ENCODE data around the gene EFS. TPM values are rescaled to one million over a fixed set of nuclear protein-coding genes. Genes with fewer than 3 reads are reported as not detected.
"Not testable (repeated sequence)": the region's sequence is repeated elsewhere in the genome, so short reads cannot be mapped to it uniquely, and the experiment has no call there.

EFS gene
- total RNA-seq, 2 experiments from 2014 or later: not detected

GRCh38 chr14:23405096-23405495, 40.1 kb upstream of the EFS start:
- intact Hi-C loops (cut with micrococcal nuclease): no loop called here
- no peak for DNase-seq
- CTCF ChIA-PET: no interaction called here
- no peak overlapping the region for H3K27ac Mint-ChIP-seq
- H3K4me3 Mint-ChIP-seq: no peak overlapping the region
- no peaks in the 10 kb centered on the region for H3K9me3 Mint-ChIP-seq
- H3K27me3 Mint-ChIP-seq (ENCODE audit: low read depth): no peaks in the 10 kb centered on the region
- H3K36me3 Mint-ChIP-seq (ENCODE audit: low read depth): no peaks in the 10 kb centered on the region
- no peaks in the 10 kb centered on the region for H3K4me1 Mint-ChIP-seq (ENCODE audit: low read depth)

- H3K4me1 Mint-ChIP-seq (ENCODE audit: low read depth): no peaks in the 10 kb centered on the region
- no peak for DNase-seq
- H3K36me3 Mint-ChIP-seq (ENCODE audit: low read depth): no peaks in the 10 kb centered on the region
- no peaks in the 10 kb centered on the region for H3K9me3 Mint-ChIP-seq
- H3K27me3 Mint-ChIP-seq (ENCODE audit: low read depth): no peaks in the 10 kb centered on the region
- intact Hi-C loops (cut with micrococcal nuclease): no loop called here
- no peak overlapping the region for H3K4me3 Mint-ChIP-seq
- CTCF ChIA-PET: no interaction called here
- H3K27ac Mint-ChIP-seq: no peak overlapping the region
Observed at GRCh38 chr14:23404331-23404900, 39.4 kb upstream of the EFS start.

GRCh38 chr14:23403908-23404307, 38.9 kb upstream of the EFS start:
- no peaks in the 10 kb centered on the region for H3K4me1 Mint-ChIP-seq (ENCODE audit: low read depth)
- intact Hi-C loops (cut with micrococcal nuclease): no loop called here
- CTCF ChIA-PET: no interaction called here

GRCh38 chr14:23403139-23403438, 38.1 kb upstream of the EFS start:
- CTCF ChIA-PET: no interaction called here
- Mint-ChIP-seq H3K27me3 (ENCODE audit: low read depth) (peaks cover 2% of the 10 kb centered on the region), H3K4me1 (ENCODE audit: low read depth) (no peaks in the 10 kb centered on the region), H3K27ac (no peak overlapping the region), H3K36me3 (ENCODE audit: low read depth) (no peaks in the 10 kb centered on the region), H3K4me3 (no peak overlapping the region), H3K9me3 (no peaks in the 10 kb centered on the region)
- intact Hi-C loops (cut with micrococcal nuclease): no loop called here
- no peak for DNase-seq

More at GRCh38 chr14:23403908-23404307, 38.9 kb upstream of the EFS start:
- H3K4me3 Mint-ChIP-seq: no peak overlapping the region
- no peak overlapping the region for H3K27ac Mint-ChIP-seq
- H3K27me3 Mint-ChIP-seq (ENCODE audit: low read depth): no peaks in the 10 kb centered on the region
- H3K36me3 Mint-ChIP-seq (ENCODE audit: low read depth): no peaks in the 10 kb centered on the region
- no peaks in the 10 kb centered on the region for H3K9me3 Mint-ChIP-seq
- DNase-seq: no peak

- no peak for DNase-seq
- Mint-ChIP-seq H3K27me3 (ENCODE audit: low read depth) (peaks cover 2% of the 10 kb centered on the region), H3K4me3 (no peak overlapping the region), H3K9me3 (no peaks in the 10 kb centered on the region), H3K27ac (no peak overlapping the region), H3K36me3 (ENCODE audit: low read depth) (no peaks in the 10 kb centered on the region), H3K4me1 (ENCODE audit: low read depth) (no peaks in the 10 kb centered on the region)
- intact Hi-C loops (cut with micrococcal nuclease): no loop called here
- CTCF ChIA-PET: no interaction called here
Observed at GRCh38 chr14:23402296-23403138, 37.5 kb upstream of the EFS start.

- Mint-ChIP-seq H3K4me1 (ENCODE audit: low read depth) (no peaks in the 10 kb centered on the region), H3K9me3 (no peaks in the 10 kb centered on the region), H3K27me3 (ENCODE audit: low read depth) (peaks cover 2% of the 10 kb centered on the region), H3K27ac (no peak overlapping the region), H3K4me3 (no peak overlapping the region), H3K36me3 (ENCODE audit: low read depth) (no peaks in the 10 kb centered on the region)
- no peak for DNase-seq
- CTCF ChIA-PET: no interaction called here
- intact Hi-C loops (cut with micrococcal nuclease): no loop called here
Observed at GRCh38 chr14:23401291-23401690, 36.3 kb upstream of the EFS start.

- H3K27ac Mint-ChIP-seq; intact Hi-C loops (cut with micrococcal nuclease); H3K4me3 Mint-ChIP-seq; DNase-seq; H3K27me3 Mint-ChIP-seq (ENCODE audit: low read depth); H3K9me3 Mint-ChIP-seq; H3K36me3 Mint-ChIP-seq (ENCODE audit: low read depth); H3K4me1 Mint-ChIP-seq (ENCODE audit: low read depth): not testable (repeated sequence)
- CTCF ChIA-PET: interaction anchor here (0.6 kb wide), 1 partner anchor 236 kb away, joined by 3 read pairs; the partner anchor contains the start of gene DHRS2
Observed at GRCh38 chr14:23400496-23401149, 35.7 kb upstream of the EFS start.

- Mint-ChIP-seq H3K4me1 (ENCODE audit: low read depth) (no peaks in the 10 kb centered on the region), H3K4me3 (no peak overlapping the region), H3K27me3 (ENCODE audit: low read depth) (peaks cover 2% of the 10 kb centered on the region), H3K9me3 (no peaks in the 10 kb centered on the region), H3K36me3 (ENCODE audit: low read depth) (no peaks in the 10 kb centered on the region), H3K27ac (no peak overlapping the region)
- intact Hi-C loops (cut with micrococcal nuclease): no loop called here
- CTCF ChIA-PET: no interaction called here
- DNase-seq: no peak
Observed at GRCh38 chr14:23399591-23399990, 34.6 kb upstream of the EFS start.

GRCh38 chr14:23399136-23399535, 34.2 kb upstream of the EFS start:
- Mint-ChIP-seq H3K27me3 (ENCODE audit: low read depth) (peaks cover 2% of the 10 kb centered on the region), H3K4me3 (no peak overlapping the region), H3K9me3 (no peaks in the 10 kb centered on the region), H3K36me3 (ENCODE audit: low read depth) (no peaks in the 10 kb centered on the region), H3K4me1 (ENCODE audit: low read depth) (no peaks in the 10 kb centered on the region), H3K27ac (no peak overlapping the region)
- no peak for DNase-seq
- intact Hi-C loops (cut with micrococcal nuclease): no loop called here
- CTCF ChIA-PET: no interaction called here

GRCh38 chr14:23398348-23398747, 33.4 kb upstream of the EFS start:
- H3K27ac Mint-ChIP-seq: no peak overlapping the region
- CTCF ChIA-PET: no interaction called here
- no peak overlapping the region for H3K4me3 Mint-ChIP-seq
- intact Hi-C loops (cut with micrococcal nuclease): no loop called here
- no peaks in the 10 kb centered on the region for H3K9me3 Mint-ChIP-seq
- H3K4me1 Mint-ChIP-seq (ENCODE audit: low read depth): no peaks in the 10 kb centered on the region
- peaks cover 2% of the 10 kb centered on the region for H3K27me3 Mint-ChIP-seq (ENCODE audit: low read depth)
- DNase-seq: no peak
- H3K36me3 Mint-ChIP-seq (ENCODE audit: low read depth): no peaks in the 10 kb centered on the region

GRCh38 chr14:23396781-23397407, 31.9 kb upstream of the EFS start:
- DNase-seq: no peak
- Mint-ChIP-seq H3K4me3 (no peak overlapping the region), H3K27ac (no peak overlapping the region), H3K9me3 (no peaks in the 10 kb centered on the region), H3K36me3 (ENCODE audit: low read depth) (no peaks in the 10 kb centered on the region), H3K27me3 (ENCODE audit: low read depth) (peaks cover 2% of the 10 kb centered on the region), H3K4me1 (ENCODE audit: low read depth) (no peaks in the 10 kb centered on the region)
- CTCF ChIA-PET: interaction anchor here (0.7 to 1.2 kb wide), 2 partner anchors 16 to 412 kb away, joined by 3 to 4 read pairs; no protein-coding TSS in a partner anchor
- intact Hi-C loops (cut with micrococcal nuclease): no loop called here

- CTCF ChIA-PET: no interaction called here
- DNase-seq: no peak
- H3K4me3 Mint-ChIP-seq: no peak overlapping the region
- H3K27ac Mint-ChIP-seq: no peak overlapping the region
- peaks cover 2% of the 10 kb centered on the region for H3K27me3 Mint-ChIP-seq (ENCODE audit: low read depth)
- intact Hi-C loops (cut with micrococcal nuclease): no loop called here
- no peaks in the 10 kb centered on the region for H3K9me3 Mint-ChIP-seq
- no peaks in the 10 kb centered on the region for H3K36me3 Mint-ChIP-seq (ENCODE audit: low read depth)
- no peaks in the 10 kb centered on the region for H3K4me1 Mint-ChIP-seq (ENCODE audit: low read depth)
Observed at GRCh38 chr14:23396126-23396525, 31.2 kb upstream of the EFS start.

All from activated naive CD4-positive, alpha-beta T cell treated with anti-CD3 and anti-CD28 coated beads for 36 hours (primary cell).